ENCODE data around the gene GRB10.

GRB10 gene

DNA sequence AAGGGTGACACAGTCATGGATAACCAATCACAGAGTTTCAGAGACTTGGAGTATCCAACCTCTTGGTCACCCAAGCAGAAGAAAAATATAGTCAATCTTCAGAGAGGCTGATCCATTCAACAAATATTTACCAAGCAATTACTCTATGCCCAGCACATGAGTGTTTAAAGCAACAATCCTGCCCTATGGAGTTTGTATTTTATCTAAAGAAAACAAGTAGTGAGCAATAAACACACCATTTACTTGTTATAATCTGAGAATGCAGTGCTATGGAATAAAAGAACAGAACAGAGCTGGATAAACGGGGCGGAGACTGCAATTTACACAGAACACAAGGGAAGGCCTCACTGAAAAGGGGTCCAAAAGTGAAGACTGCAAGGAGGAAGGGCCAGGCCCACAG, 63.8 kb downstream of the GRB10 start:
- Histone ChIP-seq H3K4me1 (ENCODE audit: low read length) (no peaks in the 10 kb centered on the region), H3K36me3 (replicated peaks; ENCODE audit: low read depth, low read length) (no peaks in the 10 kb centered on the region), H3K79me2 (ENCODE audit: low read length) (no peaks in the 10 kb centered on the region), H3K27ac (ENCODE audit: low read length) (no peak overlapping the region), H4K20me1 (ENCODE audit: insufficient read depth, low read length) (no peaks in the 10 kb centered on the region), H3K4me3 (ENCODE audit: low read length) (no peak overlapping the region), H3K4me2 (ENCODE audit: low read length) (no peak overlapping the region), H2AFZ (ENCODE audit: low read depth, low read length) (no peak overlapping the region), H3K27me3 (ENCODE audit: low read depth, low read length) (peaks cover 4% of the 10 kb centered on the region; the same call in 1 of the 2 replicates), H3K9me3 (ENCODE audit: insufficient read depth, low read length) (no peaks in the 10 kb centered on the region), H3K9ac (ENCODE audit: low read length) (no peak overlapping the region)
- TF ChIP-seq, protein P1, sequence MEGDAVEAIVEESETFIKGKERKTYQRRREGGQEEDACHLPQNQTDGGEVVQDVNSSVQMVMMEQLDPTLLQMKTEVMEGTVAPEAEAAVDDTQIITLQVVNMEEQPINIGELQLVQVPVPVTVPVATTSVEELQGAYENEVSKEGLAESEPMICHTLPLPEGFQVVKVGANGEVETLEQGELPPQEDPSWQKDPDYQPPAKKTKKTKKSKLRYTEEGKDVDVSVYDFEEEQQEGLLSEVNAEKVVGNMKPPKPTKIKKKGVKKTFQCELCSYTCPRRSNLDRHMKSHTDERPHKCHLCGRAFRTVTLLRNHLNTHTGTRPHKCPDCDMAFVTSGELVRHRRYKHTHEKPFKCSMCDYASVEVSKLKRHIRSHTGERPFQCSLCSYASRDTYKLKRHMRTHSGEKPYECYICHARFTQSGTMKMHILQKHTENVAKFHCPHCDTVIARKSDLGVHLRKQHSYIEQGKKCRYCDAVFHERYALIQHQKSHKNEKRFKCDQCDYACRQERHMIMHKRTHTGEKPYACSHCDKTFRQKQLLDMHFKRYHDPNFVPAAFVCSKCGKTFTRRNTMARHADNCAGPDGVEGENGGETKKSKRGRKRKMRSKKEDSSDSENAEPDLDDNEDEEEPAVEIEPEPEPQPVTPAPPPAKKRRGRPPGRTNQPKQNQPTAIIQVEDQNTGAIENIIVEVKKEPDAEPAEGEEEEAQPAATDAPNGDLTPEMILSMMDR (IDR thresholded peaks at IDR 0.05; ENCODE audit: low read depth, low read length), result no peak
- no peak for TF ChIP-seq EZH2phosphoT487 (IDR thresholded peaks at IDR 0.05; ENCODE audit: low read depth)

GRCh38 chr7:50718311-50718710, 64.4 kb downstream of the GRB10 start:
- Histone ChIP-seq H3K4me2 (ENCODE audit: low read length) (no peak overlapping the region), H3K79me2 (ENCODE audit: low read length) (no peaks in the 10 kb centered on the region)
- TF ChIP-seq, protein P1 (IDR thresholded peaks at IDR 0.05; ENCODE audit: low read depth, low read length), result no peak
- TF ChIP-seq EZH2phosphoT487 (IDR thresholded peaks at IDR 0.05; ENCODE audit: low read depth), result no peak

GRCh38 chr7:50717181-50717580, 65.5 kb downstream of the GRB10 start:
- H3K79me2 ChIP-seq (ENCODE audit: low read length), result no peaks in the 10 kb centered on the region
- H3K27me3 ChIP-seq (ENCODE audit: low read depth, low read length), result peaks cover 11% of the 10 kb centered on the region
- H3K4me2 ChIP-seq (ENCODE audit: low read length), result no peak overlapping the region
- no peaks in the 10 kb centered on the region for H3K9me3 ChIP-seq (ENCODE audit: insufficient read depth, low read length)
- H3K4me3 ChIP-seq (ENCODE audit: low read length), result no peak overlapping the region
- H2AFZ ChIP-seq (ENCODE audit: low read depth, low read length), result no peak overlapping the region
- no peak overlapping the region for H3K27ac ChIP-seq (ENCODE audit: low read length)
- no peaks in the 10 kb centered on the region for H3K4me1 ChIP-seq (ENCODE audit: low read length)
- no peaks in the 10 kb centered on the region for H3K36me3 ChIP-seq (replicated peaks; ENCODE audit: low read depth, low read length)
- H4K20me1 ChIP-seq (ENCODE audit: insufficient read depth, low read length), result no peaks in the 10 kb centered on the region
- no peak overlapping the region for H3K9ac ChIP-seq (ENCODE audit: low read length)
- no peak for TF ChIP-seq EZH2phosphoT487 (IDR thresholded peaks at IDR 0.05; ENCODE audit: low read depth)
- TF ChIP-seq, protein P1 (IDR thresholded peaks at IDR 0.05; ENCODE audit: low read depth, low read length), result no peak

More at GRCh38 chr7:50718311-50718710, 64.4 kb downstream of the GRB10 start:
- Histone ChIP-seq H2AFZ (ENCODE audit: low read depth, low read length) (no peak overlapping the region), H3K4me1 (ENCODE audit: low read length) (no peaks in the 10 kb centered on the region), H3K4me3 (ENCODE audit: low read length) (no peak overlapping the region), H3K27ac (ENCODE audit: low read length) (no peak overlapping the region), H3K36me3 (replicated peaks; ENCODE audit: low read depth, low read length) (no peaks in the 10 kb centered on the region), H3K9ac (ENCODE audit: low read length) (no peak overlapping the region), H4K20me1 (ENCODE audit: insufficient read depth, low read length) (no peaks in the 10 kb centered on the region), H3K27me3 (ENCODE audit: low read depth, low read length) (peaks cover under 1% of the 10 kb centered on the region; the same call in 1 of the 2 replicates), H3K9me3 (ENCODE audit: insufficient read depth, low read length) (no peaks in the 10 kb centered on the region)

DNA sequence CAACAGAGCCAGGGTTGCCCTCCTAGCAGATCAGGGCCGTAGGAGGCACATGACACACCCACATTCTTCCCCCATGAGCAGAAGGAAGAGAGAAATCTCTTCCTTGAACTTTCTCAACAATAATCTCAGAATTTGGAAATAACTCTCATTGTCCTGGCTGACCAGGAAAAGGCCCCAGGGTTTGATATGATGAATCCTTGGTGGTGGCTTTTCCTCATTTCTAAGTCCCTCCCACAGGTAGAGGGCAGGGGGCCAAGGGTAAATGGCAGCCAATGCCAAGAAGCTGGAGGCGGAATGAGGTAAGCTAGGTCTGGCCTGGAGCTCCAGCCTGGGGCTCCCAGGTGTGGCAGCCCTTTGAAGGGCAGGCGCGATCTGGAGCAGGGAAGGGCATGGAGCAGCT, 67.8 kb downstream of the GRB10 start:
- H3K36me3 ChIP-seq (replicated peaks; ENCODE audit: low read depth, low read length), result no peaks in the 10 kb centered on the region
- no peak overlapping the region for H2AFZ ChIP-seq (ENCODE audit: low read depth, low read length)
- no peaks in the 10 kb centered on the region for H4K20me1 ChIP-seq (ENCODE audit: insufficient read depth, low read length)
- H3K79me2 ChIP-seq (ENCODE audit: low read length), result no peaks in the 10 kb centered on the region
- no peaks in the 10 kb centered on the region for H3K4me1 ChIP-seq (ENCODE audit: low read length)
- peaks cover 24% of the 10 kb centered on the region for H3K27me3 ChIP-seq (ENCODE audit: low read depth, low read length)
- no peak overlapping the region for H3K27ac ChIP-seq (ENCODE audit: low read length)
- TF ChIP-seq, protein P1 (IDR thresholded peaks at IDR 0.05; ENCODE audit: low read depth, low read length), result no peak
- no peak for TF ChIP-seq EZH2phosphoT487 (IDR thresholded peaks at IDR 0.05; ENCODE audit: low read depth)
- no peak overlapping the region for H3K4me3 ChIP-seq (ENCODE audit: low read length)
- no peaks in the 10 kb centered on the region for H3K9me3 ChIP-seq (ENCODE audit: insufficient read depth, low read length)
- no peak overlapping the region for H3K4me2 ChIP-seq (ENCODE audit: low read length)
- no peak overlapping the region for H3K9ac ChIP-seq (ENCODE audit: low read length)
